Heart right ventricle (tissue), 16 donors: ENCODE data around the gene RDM1. TPM values are rescaled to one million over a fixed set of nuclear protein-coding genes. Genes with fewer than 3 reads are reported as not detected.
A peak's percentile ranks its signal among the peaks of the same experiment; 100 is the strongest.

Experiments used
- ATAC-seq, 8 donors: fragments of 200-7000 bp; cut with Tn5 transposase; one replicate each; pipeline ENCODE4 v1.9.1; 2020; ENCODE audit warnings: mild to moderate bottlenecking in 8 of 8, moderate library complexity in 8 of 8, moderate number of reproducible peaks in 1 of 8
- DNase-seq, 2 donors: peaks; one replicate each; pipeline ENCODE4 v3.0.0-alpha.2; 2020
- H3K27ac ChIP-seq, 10 donors: fragments of 200-600 bp; sonication (generic) in 2 of 10; one replicate each; pipeline versions ENCODE4 v1.5.0 to v1.8.0; 2020 to 2022; ENCODE audit warnings: mild to moderate bottlenecking in 3 of 10
- H3K27me3 ChIP-seq, 7 donors: fragments of 200-600 bp; one replicate each; pipeline ENCODE4 v1.8.0; 2021 to 2022; ENCODE audit warnings: mild to moderate bottlenecking in 2 of 7
- H3K36me3 ChIP-seq, 9 donors: fragments of 200-600 bp; sonication (generic) in 1 of 9; one replicate each; pipeline versions ENCODE4 v1.5.0 to v1.8.0; 2020 to 2022; ENCODE audit warnings: mild to moderate bottlenecking in 2 of 9
- H3K4me1 ChIP-seq, 9 donors: fragments of 200-600 bp; sonication (generic) in 1 of 9; one replicate each; pipeline versions ENCODE4 v1.5.0 to v1.8.0; 2020 to 2022; ENCODE audit warnings: mild to moderate bottlenecking in 4 of 9
- H3K4me3 ChIP-seq, 10 donors: fragments of 200-600 bp; sonication (generic) in 2 of 10; one replicate each; pipeline versions ENCODE4 v1.5.0 to v1.8.0; 2020 to 2022; ENCODE audit warnings: mild to moderate bottlenecking in 7 of 10, moderate library complexity in 2 of 10
- H3K9me3 ChIP-seq, 11 donors: fragments of 200-600 bp in 10 of 11; sonication (generic) in 2 of 11; one replicate each; pipeline versions ENCODE4 v1.5.0 to v1.8.0; 2013 to 2022; ENCODE audit warnings: mild to moderate bottlenecking in 2 of 11, control low read depth in 1 of 11, moderate library complexity in 1 of 11
- WGBS, 2 donors: extraction: QIAGEN DNeasy Blood & Tissue Kit; methylation state at CpG; one replicate each; pipeline ENCODE4 v1.1.7; 2013; ENCODE audit warnings: inconsistent platforms in 1 of 2; 5-methylcytosine and 5-hydroxymethylcytosine counted together
- intact Hi-C, 10 donors: fragments of 100-400 bp; cut with DNase I; formaldehyde crosslinking; loops; one replicate each; pipeline versions ENCODE4 v1.11.1 to v1.14.2; 2022
- polyA plus RNA-seq, 2 donors: library from polyadenylated mRNA; stranded (reverse); fragments of 200-250 nt; gene quantifications; one replicate each; pipeline ENCODE4 v1.2.3, GENCODE V29; 2013
- total RNA-seq, 10 donors: library from RNA; stranded (reverse); fragmentation: NEBNext Ultra II Directional in 3 of 10; extraction: Animal tissue kit (Norgen Biotek cat#: 25700) in 3 of 10; gene quantifications; one replicate each; pipeline versions ENCODE4 v1.2.1 to v1.2.4, GENCODE V29; 2021 to 2023
- TF ChIP-seq, protein P1 (sequence below), 9 donors: fragments of 200-600 bp; sonication (generic) in 2 of 9; IDR thresholded peaks; one replicate each; pipeline versions ENCODE4 v1.5.0 to v1.8.0; 2021 to 2022; ENCODE audit warnings: antibody characterized with exemption in 9 of 9, mild to moderate bottlenecking in 5 of 9, moderate library complexity in 1 of 9
- donor health status: Arrhythmogenic right ventricular cardiomyopathy.
- donor health status: ischemic (EF 13 %, LVEDD 7.1; RV severe dilation, severe dysfunction).
- donor health status: healthy with polysubstance abuse.
- donor health status: DM: no; HTN: yes; CAD: no.
- donor health status: DM: no; HTN: no; CAD: no.
- donor health status: ischemic (EF 25% LVEDD 6.9; RV normal size, moderate dysfunction).
- donor health status: ischemic (EF 25% LVEDD 5.7; RV mildly dilated, moderate dysfunction).
- donor health status: healthy.
- donor health status: DM: yes; HTN: yes; CAD: no.
- donor health status: Ischemic cardiomyopathy.
- donor health status: ischemic (EF 35%, LVEDD 5.7; RV mildly dilated, moderate dysfunction).
- donor health status: nonischemic (EF 11% LVEDD 7.7; RV severe dilation, severe dysfunction).
- donor health status: DM: yes; HTN: yes; CAD: no.
- donor health status: PGD.
- donor health status: ischemic (EF 29% LVEDD 5.4; RV normal size, mild dysfunction).
- donor health status: nonischemic (EF 23%, LVEDD 6.1; RV moderate dilation, normal function).

The RDM1 gene
- total and polyA plus RNA-seq, 12 donors, result 0.46 to 1.3 TPM; not detected in 10

DNA sequence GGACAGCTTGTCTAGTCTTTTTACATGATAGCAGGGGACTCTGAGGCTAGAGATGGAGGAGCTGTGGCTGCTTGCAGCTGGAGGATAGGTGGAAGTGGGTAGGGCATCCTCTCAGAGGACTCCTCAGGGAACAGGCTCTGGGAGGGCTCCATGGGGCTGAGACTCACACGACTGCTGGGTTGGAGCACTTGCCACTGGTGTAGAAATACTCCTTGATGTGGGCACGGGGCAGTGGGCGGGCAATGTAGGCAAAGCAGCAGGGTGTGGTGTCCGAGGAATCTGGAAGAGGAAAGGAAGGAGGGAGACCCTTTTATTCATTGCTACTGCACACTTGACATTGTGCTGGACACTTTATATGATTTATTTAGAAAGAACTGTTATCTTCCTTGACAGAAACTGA lies 52.2 kb downstream of the RDM1 start:
- 74 to 76% methylated on average over 4 of the region's 4 CpGs for whole genome bisulfite sequencing, 2 donors
- peak overlapping the region in 1 of 10 donors; percentile 57 for H3K27ac ChIP-seq
- ATAC-seq, result no peak
- H3K27me3 ChIP-seq, result no peaks in the 10 kb centered on the region
- H3K4me1 ChIP-seq, result peaks cover 0 to 26% (median 0%) of the 10 kb centered on the region in 9 donors
- TF ChIP-seq, protein P1, sequence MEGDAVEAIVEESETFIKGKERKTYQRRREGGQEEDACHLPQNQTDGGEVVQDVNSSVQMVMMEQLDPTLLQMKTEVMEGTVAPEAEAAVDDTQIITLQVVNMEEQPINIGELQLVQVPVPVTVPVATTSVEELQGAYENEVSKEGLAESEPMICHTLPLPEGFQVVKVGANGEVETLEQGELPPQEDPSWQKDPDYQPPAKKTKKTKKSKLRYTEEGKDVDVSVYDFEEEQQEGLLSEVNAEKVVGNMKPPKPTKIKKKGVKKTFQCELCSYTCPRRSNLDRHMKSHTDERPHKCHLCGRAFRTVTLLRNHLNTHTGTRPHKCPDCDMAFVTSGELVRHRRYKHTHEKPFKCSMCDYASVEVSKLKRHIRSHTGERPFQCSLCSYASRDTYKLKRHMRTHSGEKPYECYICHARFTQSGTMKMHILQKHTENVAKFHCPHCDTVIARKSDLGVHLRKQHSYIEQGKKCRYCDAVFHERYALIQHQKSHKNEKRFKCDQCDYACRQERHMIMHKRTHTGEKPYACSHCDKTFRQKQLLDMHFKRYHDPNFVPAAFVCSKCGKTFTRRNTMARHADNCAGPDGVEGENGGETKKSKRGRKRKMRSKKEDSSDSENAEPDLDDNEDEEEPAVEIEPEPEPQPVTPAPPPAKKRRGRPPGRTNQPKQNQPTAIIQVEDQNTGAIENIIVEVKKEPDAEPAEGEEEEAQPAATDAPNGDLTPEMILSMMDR (IDR thresholded peaks at IDR 0.05), result no peak
- peak overlapping the region in 1 of 10 donors; percentile 49 for H3K4me3 ChIP-seq
- DNase-seq, result no peak
- intact Hi-C loops, result no loop called here
- H3K36me3 ChIP-seq, result no peaks in the 10 kb centered on the region
- no peaks in the 10 kb centered on the region for H3K9me3 ChIP-seq

DNA sequence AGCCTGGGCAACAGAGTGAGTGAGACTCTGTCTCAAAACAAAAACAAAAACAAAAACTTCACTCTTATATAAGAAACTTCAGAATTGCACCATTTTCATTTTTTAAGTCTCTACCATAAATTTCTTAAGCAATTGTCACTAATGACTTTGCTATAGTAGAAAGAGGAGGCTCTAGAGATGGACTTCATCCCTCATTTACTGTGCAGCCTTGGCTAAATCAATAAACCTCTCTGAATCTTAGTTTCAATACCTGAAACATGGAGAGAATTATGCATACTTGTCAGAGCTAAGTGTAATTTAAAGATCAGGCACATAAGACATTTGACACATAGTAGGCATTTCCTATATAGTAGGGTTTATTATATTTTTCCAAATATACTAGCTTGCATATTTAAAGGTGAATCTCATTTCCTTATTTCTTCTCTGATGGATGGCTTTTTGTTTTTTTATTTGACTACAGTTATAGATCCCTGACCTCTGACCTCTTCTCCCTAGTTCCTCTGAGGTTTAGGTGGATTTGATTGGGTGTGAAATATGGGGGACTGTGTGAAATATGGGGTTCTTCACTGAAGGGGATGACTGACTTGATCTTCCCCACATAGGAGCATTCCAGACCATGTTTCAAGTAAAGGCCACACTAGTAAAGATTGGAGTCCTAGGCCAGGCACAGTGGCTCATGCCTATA lies 53.1 kb downstream of the RDM1 start:
- Histone ChIP-seq H3K4me3 (peak overlapping the region in 1 of 10 donors; percentile 49), H3K27me3 (no peaks in the 10 kb centered on the region)
- TF ChIP-seq, protein P1 (IDR thresholded peaks at IDR 0.05), result no peak

DNA sequence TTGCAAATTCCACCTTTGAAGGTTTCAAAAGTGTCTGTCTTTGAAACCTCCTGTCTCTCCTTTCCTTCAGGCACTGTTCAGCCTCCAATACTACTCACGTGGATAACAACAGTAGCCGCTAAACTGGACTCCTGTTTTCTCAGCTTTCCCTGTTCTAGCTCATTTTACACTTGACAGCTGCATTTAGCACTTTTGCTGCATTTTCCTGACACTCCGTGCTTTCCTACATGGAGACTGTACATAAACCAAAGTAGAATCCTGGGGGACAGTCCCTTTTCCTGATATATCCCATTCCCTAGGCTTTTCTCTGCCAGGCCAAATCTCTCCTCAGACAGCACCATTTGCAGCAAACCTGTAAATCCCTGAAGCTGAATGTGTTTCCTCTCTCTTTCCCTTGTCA lies 54.0 kb downstream of the RDM1 start:
- DNase-seq (no peak), ATAC-seq (no peak)
- Histone ChIP-seq H3K36me3 (no peaks in the 10 kb centered on the region), H3K4me3 (peak overlapping the region in 1 of 10 donors; percentile 49), H3K27me3 (no peaks in the 10 kb centered on the region), H3K27ac (peak overlapping the region in 1 of 10 donors; percentile 64), H3K4me1 (peaks cover 0 to 28% (median 0%) of the 10 kb centered on the region in 9 donors), H3K9me3 (no peaks in the 10 kb centered on the region)
- TF ChIP-seq, protein P1 (IDR thresholded peaks at IDR 0.05), result no peak
- WGBS, 2 donors, result 81 to 86% methylated on average over 3 of the region's 3 CpGs
- intact Hi-C loops, result no loop called here

More for the DNA sequence above, 53.1 kb downstream of the RDM1 start:
- DNase-seq (no peak), ATAC-seq (no peak)
- peak overlapping the region in 1 of 10 donors; percentile 57 for H3K27ac ChIP-seq
- H3K9me3 ChIP-seq, result no peaks in the 10 kb centered on the region
- intact Hi-C loops, result no loop called here
- no peaks in the 10 kb centered on the region for H3K36me3 ChIP-seq
- H3K4me1 ChIP-seq, result peaks cover 0 to 26% (median 0%) of the 10 kb centered on the region in 9 donors

- no peaks in the 10 kb centered on the region for H3K36me3 ChIP-seq
- WGBS, 2 donors, result 63 to 67% methylated on average over 3 of the region's 3 CpGs
- TF ChIP-seq, protein P1 (IDR thresholded peaks at IDR 0.05), result no peak
- peak overlapping the region in 1 of 10 donors; percentile 49 for H3K4me3 ChIP-seq
- H3K27ac ChIP-seq, result peak overlapping the region in 1 of 10 donors; percentile 64
- H3K9me3 ChIP-seq, result no peaks in the 10 kb centered on the region
- peaks cover 0 to 33% (median 0%) of the 10 kb centered on the region in 9 donors for H3K4me1 ChIP-seq
- no peak for ATAC-seq
- intact Hi-C loops, result no loop called here
- H3K27me3 ChIP-seq, result no peaks in the 10 kb centered on the region
- no peak for DNase-seq
Observed at GRCh38 chr17:35875800-35876139, 54.8 kb downstream of the RDM1 start.
